Vagina (tissue), 2 donors: Measurements from ENCODE around the gene ERC2.

Experiments used
- CTCF ChIP-seq, 3 experiments: fragments of 450-650 bp in 2 of 3; fragments of 200-600 bp in 1 of 3; sonication (generic) in 1 of 3; IDR thresholded peaks; one replicate each; pipeline ENCODE4 v1.5.1; 2017 to 2019; ENCODE audit warnings: antibody characterized with exemption in 3 of 3, mild to moderate bottlenecking in 2 of 3, moderate library complexity in 2 of 3
- POLR2A ChIP-seq, 2 donors: fragments of 450-650 bp; IDR thresholded peaks; one replicate each; pipeline ENCODE4 v1.6.1; 2017; ENCODE audit warnings: antibody characterized with exemption in 2 of 2, mild to moderate bottlenecking in 2 of 2, moderate library complexity in 2 of 2
- POLR2AphosphoS5 ChIP-seq, 2 donors: sonication (generic); formaldehyde crosslinking; IDR thresholded peaks; one replicate each; pipeline ENCODE4 v1.9.0; 2017; ENCODE audit warnings: antibody characterized with exemption in 2 of 2, mild to moderate bottlenecking in 2 of 2, low read depth in 1 of 2; ENCODE audit not compliant: insufficient read depth in 1 of 2

- TF ChIP-seq POLR2AphosphoS5 (IDR thresholded peaks at IDR 0.05; ENCODE audit: insufficient read depth in 1 of 2, low read depth in 1 of 2) (no peak), CTCF (IDR thresholded peaks at IDR 0.05) (no peak), POLR2A (IDR thresholded peaks at IDR 0.05) (no peak)
Measured at GRCh38 chr3:56409790-56410189, 58.5 kb downstream of the ERC2 start.
